HG03025 (cell line): ENCODE measurements around the gene SPDEF.

Experiments
- ATAC-seq: cut with Tn5 transposase; IDR thresholded peaks from one replicate; pipeline ENCODE4 v1.9.1; 2021; ENCODE audit warnings: mild to moderate bottlenecking, moderate library complexity; ENCODE audit not compliant: unreplicated experiment, low FRiP score

Gene SPDEF

GRCh38 chr6:34556031-34556471 is at the start of gene SPDEF:
SPDEF (minus strand) TSS chr6:34556329; CDS start chr6:34544455, 11,874 bp downstream.
- ATAC-seq: no peak

GRCh38 chr6:34603707-34604106 is 47.6 kb upstream of the SPDEF start:
- ATAC-seq: no peak

- ATAC-seq: no peak
Observed at GRCh38 chr6:34602318-34603111, 46.4 kb upstream of the SPDEF start.

GRCh38 chr6:34601706-34602105 is 45.6 kb upstream of the SPDEF start:
- ATAC-seq: no peak

GRCh38 chr6:34600796-34601195 is 44.7 kb upstream of the SPDEF start:
- no peak for ATAC-seq

GRCh38 chr6:34600101-34600500 is 44.0 kb upstream of the SPDEF start:
- no peak for ATAC-seq

- no peak for ATAC-seq
Observed at GRCh38 chr6:34598712-34599111, 42.6 kb upstream of the SPDEF start.

GRCh38 chr6:34597605-34598353 is 41.6 kb upstream of the SPDEF start:
- no peak for ATAC-seq

GRCh38 chr6:34596798-34597197 is 40.7 kb upstream of the SPDEF start:
- no peak for ATAC-seq

- no peak for ATAC-seq
Observed at GRCh38 chr6:34595332-34596184, 39.4 kb upstream of the SPDEF start.

- no peak for ATAC-seq
Observed at GRCh38 chr6:34593701-34594100, 37.6 kb upstream of the SPDEF start.

- no peak for ATAC-seq
Observed at GRCh38 chr6:34592208-34592952, 36.3 kb upstream of the SPDEF start.

GRCh38 chr6:34589691-34590090 is 33.6 kb upstream of the SPDEF start:
- no peak for ATAC-seq

- no peak for ATAC-seq
Observed at GRCh38 chr6:34589140-34589539, 33.0 kb upstream of the SPDEF start.

- ATAC-seq: no peak
Observed at GRCh38 chr6:34587851-34588250, 31.7 kb upstream of the SPDEF start.

GRCh38 chr6:34587325-34587724 is 31.2 kb upstream of the SPDEF start:
- no peak for ATAC-seq

GRCh38 chr6:34586327-34587040 is 30.4 kb upstream of the SPDEF start:
- no peak for ATAC-seq

GRCh38 chr6:34585512-34586061 is 29.5 kb upstream of the SPDEF start:
- ATAC-seq: no peak

GRCh38 chr6:34585108-34585507 is 29.0 kb upstream of the SPDEF start:
- ATAC-seq: no peak
